GM18502 (cell line): Measurements from ENCODE around the gene LPIN3.

Experiments used
- ATAC-seq: cut with Tn5 transposase; IDR thresholded peaks from one replicate; pipeline ENCODE4 v1.9.1; 2021; ENCODE audit warnings: mild to moderate bottlenecking; ENCODE audit not compliant: unreplicated experiment, poor library complexity

Gene LPIN3

DNA sequence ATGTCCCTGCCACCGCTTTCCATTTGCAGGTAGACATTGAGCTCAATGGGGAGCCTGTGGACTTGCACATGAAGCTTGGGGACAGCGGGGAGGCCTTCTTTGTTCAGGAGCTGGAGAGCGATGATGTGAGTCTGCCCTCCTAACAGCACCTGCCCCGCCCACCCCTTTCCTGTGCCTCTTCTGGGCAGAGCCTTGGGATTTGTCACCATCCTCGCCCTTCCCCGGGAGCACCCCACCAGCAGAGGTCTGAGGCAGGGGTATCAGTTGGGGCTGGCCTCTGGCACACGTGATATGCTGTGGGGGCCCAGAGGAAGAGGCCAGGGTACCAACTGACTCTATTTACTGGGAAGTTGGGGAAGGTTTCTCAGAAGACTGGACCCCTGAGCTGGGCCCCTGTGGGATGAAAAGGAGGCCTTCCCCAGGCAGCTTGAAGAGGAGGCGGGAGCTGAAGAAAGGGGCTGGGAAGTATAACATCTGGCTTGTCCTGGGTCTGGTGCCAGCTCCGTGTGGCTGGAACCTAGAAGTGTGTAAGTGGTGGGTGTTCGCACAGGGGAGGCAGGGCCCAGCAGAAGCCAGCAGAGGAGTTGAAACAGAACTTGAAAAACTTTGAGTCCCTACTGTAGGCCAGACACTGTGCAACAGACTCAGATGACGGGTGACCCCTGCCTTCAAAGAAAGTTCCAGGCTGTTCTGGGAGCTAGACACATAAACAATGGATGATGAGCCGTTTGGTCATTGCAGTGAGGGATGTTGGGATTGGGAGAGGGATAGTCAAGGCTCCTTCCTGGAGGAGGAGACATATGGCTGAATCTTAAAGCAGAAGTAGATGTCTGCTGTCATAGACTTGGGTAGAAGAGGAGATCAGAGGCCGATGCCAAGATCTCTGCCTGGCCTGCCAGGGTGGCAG is 7.2 kb downstream of the LPIN3 start:
- no peak for ATAC-seq

- ATAC-seq: no peak
These were observed 8.0 kb downstream of the LPIN3 start for GRCh38 chr20:41348430-41349172.

DNA sequence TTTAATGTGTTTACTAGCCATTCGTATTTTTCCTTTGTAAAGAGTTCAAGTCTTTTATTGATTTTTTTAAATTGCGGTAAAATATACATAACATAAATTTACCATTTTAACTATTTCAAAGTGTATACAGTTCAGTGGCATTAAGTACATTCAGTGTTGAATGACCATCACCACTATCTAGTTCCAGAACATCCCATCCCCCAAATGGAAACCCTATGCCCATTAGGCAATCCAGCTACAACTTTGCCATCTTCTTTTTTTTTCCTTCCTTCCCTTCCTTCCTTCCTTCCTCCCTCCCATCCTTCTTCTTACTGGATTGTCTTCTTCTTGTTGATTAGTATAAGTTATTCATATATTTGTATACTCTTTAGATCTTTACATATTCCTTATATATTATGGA is 8.6 kb downstream of the LPIN3 start:
- no peak for ATAC-seq

DNA sequence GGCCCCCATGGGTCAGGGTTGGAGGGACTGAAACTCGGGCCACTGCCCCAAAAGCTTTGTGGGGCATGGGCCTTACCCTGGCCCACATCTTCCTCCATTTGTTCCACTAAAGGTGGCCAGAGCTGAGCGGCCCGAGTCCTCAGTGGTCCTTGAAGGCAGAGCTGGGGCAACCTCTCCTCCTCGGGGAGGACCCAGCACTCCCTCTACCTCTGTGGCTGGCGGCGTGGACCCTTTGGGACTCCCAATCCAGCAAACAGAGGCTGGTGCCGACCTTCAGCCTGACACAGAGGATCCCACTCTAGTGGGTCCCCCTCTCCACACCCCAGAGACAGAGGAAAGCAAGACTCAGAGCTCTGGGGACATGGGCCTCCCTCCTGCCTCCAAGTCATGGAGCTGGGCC is 9.3 kb downstream of the LPIN3 start:
- ATAC-seq: no peak

GRCh38 chr20:41350408-41350962 is 9.9 kb downstream of the LPIN3 start:
- ATAC-seq: no peak

DNA sequence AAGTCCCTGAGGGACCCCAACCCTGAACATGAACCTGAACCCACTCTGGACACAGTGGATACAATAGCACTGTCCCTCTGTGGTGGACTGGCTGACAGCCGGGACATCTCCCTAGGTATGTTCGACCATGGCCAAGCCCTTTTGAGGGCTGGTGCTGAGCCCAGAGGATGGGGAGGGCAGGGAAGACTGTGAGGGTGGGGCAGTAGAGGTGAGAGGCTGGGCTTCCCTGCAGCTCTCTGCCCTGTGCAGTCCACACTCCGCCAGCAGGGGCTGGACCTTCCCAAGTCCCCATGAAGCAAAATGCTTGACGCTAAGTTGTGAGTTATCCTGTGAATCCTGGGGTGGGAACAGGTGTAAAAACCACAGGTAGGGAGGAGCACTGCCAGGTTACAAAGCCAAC is 11.5 kb downstream of the LPIN3 start:
- no peak for ATAC-seq

DNA sequence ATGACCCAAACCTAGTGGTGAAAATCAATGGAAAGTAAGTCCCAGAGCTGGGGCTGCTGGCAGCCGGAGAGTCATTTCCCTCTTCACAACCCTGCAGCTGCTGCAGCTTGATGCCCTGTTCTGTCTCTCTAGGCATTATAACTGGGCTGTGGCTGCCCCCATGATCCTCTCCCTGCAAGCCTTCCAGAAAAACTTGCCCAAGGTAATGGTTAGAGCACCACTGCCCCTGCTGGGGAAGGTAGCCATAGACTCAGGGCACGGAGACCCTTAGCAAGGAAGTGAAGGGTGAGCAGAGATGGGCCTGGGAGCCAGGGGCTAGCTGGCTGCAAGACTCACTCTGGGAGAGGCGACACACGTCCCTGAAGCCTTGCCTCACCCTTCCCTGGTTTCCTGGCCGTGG is 12.0 kb downstream of the LPIN3 start:
- ATAC-seq: no peak

- ATAC-seq: no peak
These were observed 12.9 kb downstream of the LPIN3 start for GRCh38 chr20:41353530-41353929.

GRCh38 chr20:41355192-41355591 is 14.6 kb downstream of the LPIN3 start:
- no peak for ATAC-seq

GRCh38 chr20:41355598-41356203 is 15.1 kb downstream of the LPIN3 start:
- ATAC-seq: no peak

DNA sequence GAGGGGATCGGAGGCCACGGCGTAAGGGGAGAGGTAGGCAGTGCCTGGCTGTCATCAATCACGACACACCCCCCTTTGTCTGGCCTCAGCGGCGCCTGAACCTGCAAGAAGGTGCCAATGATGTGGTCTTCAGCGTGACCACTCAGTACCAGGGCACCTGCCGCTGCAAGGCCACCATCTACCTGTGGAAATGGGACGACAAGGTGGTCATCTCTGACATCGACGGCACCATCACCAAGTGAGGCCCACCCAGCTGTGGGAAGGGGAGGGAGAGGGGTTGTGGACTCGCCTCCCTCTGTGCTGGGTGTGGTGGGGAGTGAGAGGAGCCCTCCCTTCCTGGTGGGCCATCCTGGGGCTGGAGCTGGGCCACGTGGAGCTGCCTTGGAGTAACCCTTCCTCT is 16.3 kb downstream of the LPIN3 start:
- ATAC-seq: no peak

GRCh38 chr20:41357424-41358163 is 17.0 kb downstream of the LPIN3 start:
- ATAC-seq: no peak

DNA sequence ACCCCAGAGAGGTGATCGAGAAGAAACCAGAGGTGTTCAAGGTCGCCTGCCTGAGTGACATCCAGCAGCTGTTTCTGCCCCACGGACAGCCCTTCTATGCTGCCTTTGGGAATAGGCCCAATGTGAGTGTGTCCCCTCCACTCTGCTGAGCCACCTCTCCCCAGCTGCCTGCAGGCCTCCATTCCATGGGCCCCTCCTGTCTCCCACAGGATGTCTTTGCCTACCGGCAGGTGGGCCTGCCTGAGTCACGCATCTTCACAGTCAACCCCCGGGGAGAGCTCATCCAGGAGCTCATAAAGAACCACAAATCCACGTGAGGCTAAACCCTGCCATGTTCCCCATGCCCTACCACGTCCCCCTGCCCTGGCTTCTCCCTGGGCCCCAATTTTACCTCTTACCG is 17.6 kb downstream of the LPIN3 start:
- ATAC-seq: no peak

DNA sequence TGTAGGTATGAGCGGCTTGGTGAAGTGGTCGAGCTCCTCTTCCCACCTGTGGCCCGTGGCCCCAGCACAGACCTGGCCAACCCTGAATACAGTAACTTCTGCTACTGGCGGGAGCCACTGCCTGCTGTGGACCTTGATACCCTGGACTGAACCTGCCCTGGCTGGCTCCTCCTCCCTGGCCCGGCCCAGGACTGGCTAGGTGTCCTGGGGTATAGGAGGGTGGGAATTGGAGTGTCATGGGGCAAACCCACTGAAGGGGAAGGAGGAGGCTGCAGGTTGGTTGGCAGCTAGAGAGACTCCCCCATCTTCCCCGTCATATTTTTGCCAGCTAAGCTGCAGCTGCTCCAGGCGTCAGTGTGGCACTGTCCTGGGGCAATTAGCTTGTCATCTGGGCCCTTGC is 18.1 kb downstream of the LPIN3 start:
- ATAC-seq: no peak

- ATAC-seq: no peak
These were observed 19.0 kb downstream of the LPIN3 start for GRCh38 chr20:41359541-41360011.

- no peak for ATAC-seq
These were observed 20.5 kb downstream of the LPIN3 start for GRCh38 chr20:41360831-41361756.

GRCh38 chr20:41361757-41362747 is 21.4 kb downstream of the LPIN3 start:
- ATAC-seq: no peak

DNA sequence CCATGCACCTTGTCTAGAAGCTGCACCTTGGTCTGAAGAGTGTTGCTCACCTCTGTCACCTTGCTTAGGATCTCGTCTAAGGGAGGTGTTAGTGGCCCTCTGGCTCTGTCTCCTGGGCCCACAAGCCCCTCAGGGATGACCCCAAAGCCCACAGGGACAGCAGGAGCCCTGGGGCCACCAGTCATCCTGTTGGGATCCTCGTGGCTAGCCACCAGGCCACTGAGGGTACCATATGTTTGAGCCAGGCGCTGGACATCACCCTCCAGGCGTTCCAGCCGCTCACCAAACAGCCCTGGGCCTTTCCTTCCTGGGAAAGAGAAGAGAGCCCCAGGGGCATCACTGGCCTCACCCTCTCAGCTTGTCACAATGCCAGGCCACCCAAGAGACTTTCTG is 22.1 kb downstream of the LPIN3 start:
- no peak for ATAC-seq
